Activated T-helper 17 cell treated with anti-CD3 and anti-CD28 coated beads, Interleukin-2, amount 50 U/mL, for 72 hours (primary cell): ENCODE measurements around the gene NECTIN2. TPM values are rescaled to one million over a fixed set of nuclear protein-coding genes. Genes with fewer than 3 reads are reported as not detected.
"Not testable (repeated sequence)": the region's sequence is repeated elsewhere in the genome, so short reads cannot be mapped to it uniquely, and the experiment has no call there.

Experiments
- ATAC-seq: fragments of 150-1000 bp; cut with Tn5 transposase; replicated peaks from 2 replicates; pipeline ENCODE4 v1.10.0; 2021; ENCODE audit warnings: mild to moderate bottlenecking, moderate library complexity
- H3K27ac Mint-ChIP-seq: one replicate; pipeline ENCODE4 v1.8.0; 2022; ENCODE audit warnings: mixed read lengths
- H3K27me3 Mint-ChIP-seq: one replicate; pipeline ENCODE4 v1.8.0; 2022; ENCODE audit warnings: mixed read lengths
- H3K36me3 Mint-ChIP-seq: one replicate; pipeline ENCODE4 v1.8.0; 2022; ENCODE audit warnings: low read depth, mild to moderate bottlenecking, mixed read lengths
- H3K4me1 Mint-ChIP-seq: one replicate; pipeline ENCODE4 v1.8.0; 2022; ENCODE audit warnings: mixed read lengths
- H3K4me3 Mint-ChIP-seq: one replicate; pipeline ENCODE4 v1.8.0; 2022; ENCODE audit warnings: mild to moderate bottlenecking, mixed read lengths
- H3K9me3 Mint-ChIP-seq: one replicate; pipeline ENCODE4 v1.8.0; 2022; ENCODE audit warnings: mixed read lengths
- total RNA-seq, 2 donors: library from RNA; stranded (reverse); gene quantifications; one replicate each; pipeline ENCODE4 v1.2.3, GENCODE V29; 2022

The NECTIN2 gene
- total RNA-seq, 2 donors from 2014 or later, result 0.45 to 0.64 TPM

DNA sequence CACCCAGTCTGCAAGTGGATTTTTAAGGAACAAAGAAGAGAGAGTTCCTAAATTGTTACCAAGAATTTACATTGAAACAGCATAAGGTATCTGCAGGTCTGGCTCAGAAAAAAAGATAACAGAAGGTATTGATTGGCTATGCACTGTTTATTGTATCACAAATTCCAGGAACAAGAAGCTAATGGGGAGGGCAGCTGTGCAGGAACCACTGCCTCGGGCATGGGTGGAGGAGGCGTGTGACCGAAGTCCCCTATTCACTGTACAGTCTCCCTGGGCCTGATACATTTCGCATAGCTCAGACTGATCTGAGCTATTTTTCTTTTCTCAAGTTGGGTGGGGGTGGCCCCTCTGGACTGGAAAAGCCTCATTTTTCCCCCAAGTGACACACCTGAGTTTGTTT lies 11.7 kb downstream of the NECTIN2 start:
- no peaks in the 10 kb centered on the region for H3K4me1 Mint-ChIP-seq
- H3K27me3 Mint-ChIP-seq, result no peaks in the 10 kb centered on the region
- no peak overlapping the region for H3K4me3 Mint-ChIP-seq
- no peaks in the 10 kb centered on the region for H3K36me3 Mint-ChIP-seq
- no peak overlapping the region for H3K27ac Mint-ChIP-seq
- H3K9me3 Mint-ChIP-seq, result no peaks in the 10 kb centered on the region
- no peak for ATAC-seq

DNA sequence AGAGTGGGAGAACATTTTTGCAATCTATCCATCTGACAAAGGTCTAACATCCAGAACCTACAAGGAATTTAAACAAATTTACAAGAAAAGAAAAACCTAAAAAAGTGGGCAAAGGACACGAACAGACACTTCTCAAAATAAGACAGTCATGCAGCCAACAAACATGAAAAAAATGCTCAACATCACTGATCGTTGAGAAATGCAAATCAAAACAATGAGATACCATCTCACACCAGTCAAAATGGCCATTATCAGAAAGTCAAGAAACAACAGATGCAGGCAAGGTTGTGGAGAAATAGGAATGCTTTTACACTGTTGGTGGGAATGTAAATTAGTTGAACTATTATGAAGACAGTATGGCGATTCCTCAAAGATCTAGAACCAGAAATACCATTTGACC lies 15.5 kb downstream of the NECTIN2 start:
- H3K27ac Mint-ChIP-seq, H3K27me3 Mint-ChIP-seq, H3K36me3 Mint-ChIP-seq, ATAC-seq, H3K4me3 Mint-ChIP-seq, H3K9me3 Mint-ChIP-seq, H3K4me1 Mint-ChIP-seq: not testable (repeated sequence)

DNA sequence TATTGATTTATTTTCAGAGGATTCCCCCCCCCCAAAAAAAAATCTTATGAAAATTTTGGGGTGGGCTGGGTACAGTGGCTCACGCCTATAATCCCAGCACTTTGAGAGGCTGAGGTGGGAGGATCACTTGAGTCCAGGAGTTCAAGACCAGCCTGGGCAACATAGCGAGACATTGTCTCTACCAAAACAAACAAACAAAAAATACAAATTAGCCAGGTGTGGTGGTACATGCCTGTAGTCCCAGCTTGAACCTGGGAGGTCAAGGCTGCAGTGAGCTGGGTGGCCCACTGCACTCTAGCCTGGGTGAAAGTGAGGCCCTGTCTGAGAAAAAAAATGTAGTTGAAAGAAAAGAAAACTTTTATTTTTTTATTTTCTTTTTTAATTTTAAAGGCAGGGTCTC lies 17.9 kb downstream of the NECTIN2 start:
- Mint-ChIP-seq H3K9me3 (no peaks in the 10 kb centered on the region), H3K36me3 (no peaks in the 10 kb centered on the region), H3K4me1 (no peaks in the 10 kb centered on the region), H3K4me3 (no peak overlapping the region), H3K27me3 (no peaks in the 10 kb centered on the region), H3K27ac (no peak overlapping the region)
- ATAC-seq, result no peak

DNA sequence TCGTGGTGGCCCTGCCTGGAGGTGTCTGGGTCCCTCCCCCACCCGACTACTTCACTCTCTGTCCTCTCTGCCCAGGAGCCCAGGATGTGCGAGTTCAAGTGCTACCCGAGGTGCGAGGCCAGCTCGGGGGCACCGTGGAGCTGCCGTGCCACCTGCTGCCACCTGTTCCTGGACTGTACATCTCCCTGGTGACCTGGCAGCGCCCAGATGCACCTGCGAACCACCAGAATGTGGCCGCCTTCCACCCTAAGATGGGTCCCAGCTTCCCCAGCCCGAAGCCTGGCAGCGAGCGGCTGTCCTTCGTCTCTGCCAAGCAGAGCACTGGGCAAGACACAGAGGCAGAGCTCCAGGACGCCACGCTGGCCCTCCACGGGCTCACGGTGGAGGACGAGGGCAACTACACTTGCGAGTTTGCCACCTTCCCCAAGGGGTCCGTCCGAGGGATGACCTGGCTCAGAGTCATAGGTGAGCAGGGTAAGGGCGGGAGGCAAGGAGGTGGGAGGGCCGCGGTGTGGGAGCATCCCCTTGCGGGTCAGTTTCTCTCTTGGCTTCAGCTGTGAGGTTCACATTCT lies 19.2 kb downstream of the NECTIN2 start:
- Mint-ChIP-seq H3K36me3 (no peaks in the 10 kb centered on the region), H3K27me3 (no peaks in the 10 kb centered on the region), H3K27ac (no peak overlapping the region), H3K9me3 (no peaks in the 10 kb centered on the region), H3K4me1 (no peaks in the 10 kb centered on the region), H3K4me3 (no peak overlapping the region)
- no peak for ATAC-seq

- ATAC-seq, result no peak
Measured at GRCh38 chr19:44866664-44867063, 20.6 kb downstream of the NECTIN2 start.

GRCh38 chr19:44867578-44867977 lies 21.5 kb downstream of the NECTIN2 start:
- no peaks in the 10 kb centered on the region for H3K4me1 Mint-ChIP-seq
- no peak overlapping the region for H3K4me3 Mint-ChIP-seq
- no peak overlapping the region for H3K27ac Mint-ChIP-seq
- no peaks in the 10 kb centered on the region for H3K27me3 Mint-ChIP-seq
- H3K9me3 Mint-ChIP-seq, result no peaks in the 10 kb centered on the region
- no peak for ATAC-seq
- no peaks in the 10 kb centered on the region for H3K36me3 Mint-ChIP-seq

More at GRCh38 chr19:44866664-44867063, 20.6 kb downstream of the NECTIN2 start:
- no peaks in the 10 kb centered on the region for H3K36me3 Mint-ChIP-seq
- H3K9me3 Mint-ChIP-seq, result no peaks in the 10 kb centered on the region
- H3K27ac Mint-ChIP-seq, result no peak overlapping the region
- no peaks in the 10 kb centered on the region for H3K27me3 Mint-ChIP-seq
- no peaks in the 10 kb centered on the region for H3K4me1 Mint-ChIP-seq
- H3K4me3 Mint-ChIP-seq, result no peak overlapping the region

DNA sequence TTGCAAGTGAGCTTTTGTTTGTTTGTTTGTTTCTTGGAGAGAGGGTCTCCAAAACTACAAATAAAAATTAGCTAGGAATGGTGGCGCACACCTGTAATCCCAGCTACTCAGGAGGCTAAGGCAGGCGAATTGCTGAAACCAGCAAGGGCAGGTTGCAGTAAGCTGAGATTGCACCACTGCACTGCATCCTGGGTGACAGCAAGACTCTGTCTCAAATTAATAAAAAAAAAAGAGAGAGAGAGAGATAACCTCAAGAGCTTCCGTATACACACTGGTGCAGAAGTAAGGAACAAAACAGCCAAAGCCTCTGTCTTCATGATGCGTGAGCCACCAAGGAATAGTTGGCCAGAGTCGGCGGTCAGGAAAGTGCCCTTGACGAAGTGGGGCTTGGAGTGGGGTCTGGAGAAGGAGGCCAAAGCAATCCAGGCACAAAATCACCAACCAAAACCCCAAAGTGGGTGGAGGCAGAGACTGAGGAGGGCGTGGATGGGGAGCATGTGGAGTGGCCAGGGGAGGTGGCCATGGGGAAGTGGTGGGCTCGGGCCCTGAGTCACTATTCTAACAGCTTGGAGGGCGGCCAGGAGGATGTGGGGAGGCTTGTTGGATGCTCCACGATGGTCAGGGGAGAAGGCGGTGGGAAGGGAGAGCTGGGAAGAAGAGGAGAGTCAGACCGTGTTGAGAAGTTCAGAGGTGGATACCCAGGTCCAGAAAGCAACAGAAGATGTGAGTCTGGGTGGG lies 23.8 kb downstream of the NECTIN2 start:
- ATAC-seq, result no peak
- no peaks in the 10 kb centered on the region for H3K27me3 Mint-ChIP-seq
- H3K27ac Mint-ChIP-seq, result peak overlapping the region; percentile 58
- H3K4me3 Mint-ChIP-seq, result no peak overlapping the region
- no peaks in the 10 kb centered on the region for H3K36me3 Mint-ChIP-seq
- H3K9me3 Mint-ChIP-seq, result no peaks in the 10 kb centered on the region
- H3K4me1 Mint-ChIP-seq, result no peaks in the 10 kb centered on the region

- no peaks in the 10 kb centered on the region for H3K27me3 Mint-ChIP-seq
- ATAC-seq, result no peak
- H3K36me3 Mint-ChIP-seq, result no peaks in the 10 kb centered on the region
- peaks cover 6% of the 10 kb centered on the region for H3K4me1 Mint-ChIP-seq
- H3K9me3 Mint-ChIP-seq, result no peaks in the 10 kb centered on the region
- no peak overlapping the region for H3K27ac Mint-ChIP-seq
- no peak overlapping the region for H3K4me3 Mint-ChIP-seq
Measured at GRCh38 chr19:44871809-44872208, 25.7 kb downstream of the NECTIN2 start.

DNA sequence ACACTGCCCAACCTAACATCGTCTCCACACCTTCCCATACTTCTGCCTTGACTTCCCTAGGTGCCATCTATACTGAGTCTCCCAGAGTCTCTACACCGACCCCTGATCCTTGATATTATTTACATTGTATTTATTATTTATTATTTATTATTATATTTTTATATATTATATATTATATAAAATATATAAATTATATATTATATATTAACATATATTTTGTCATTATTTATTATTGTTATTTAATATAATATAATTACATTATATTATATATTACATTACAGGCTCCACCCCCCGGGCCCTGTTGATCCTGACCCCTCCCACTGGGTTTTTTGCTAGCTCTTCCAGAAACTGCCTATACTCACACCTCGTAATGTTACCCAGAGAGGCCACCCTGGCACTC lies 26.6 kb downstream of the NECTIN2 start:
- no peak overlapping the region for H3K4me3 Mint-ChIP-seq
- H3K27ac Mint-ChIP-seq, result no peak overlapping the region

DNA sequence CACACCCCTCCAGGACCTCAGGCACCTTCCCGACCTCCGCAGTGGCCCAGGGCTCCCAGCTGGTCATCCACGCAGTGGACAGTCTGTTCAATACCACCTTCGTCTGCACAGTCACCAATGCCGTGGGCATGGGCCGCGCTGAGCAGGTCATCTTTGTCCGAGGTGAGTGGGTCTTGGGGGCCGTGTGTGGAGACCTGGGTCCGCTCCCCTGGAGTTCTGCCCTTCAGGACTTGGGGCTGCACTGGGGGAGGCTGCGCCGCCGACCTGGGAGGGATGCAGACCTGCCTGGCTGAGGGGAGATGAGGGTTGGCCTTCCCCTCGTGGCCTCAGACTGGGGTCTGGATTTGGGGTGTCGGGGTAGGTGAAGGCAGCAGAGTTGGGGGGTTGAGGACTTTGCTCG lies 28.2 kb downstream of the NECTIN2 start:
- Mint-ChIP-seq H3K27ac (no peak overlapping the region), H3K9me3 (no peaks in the 10 kb centered on the region), H3K27me3 (no peaks in the 10 kb centered on the region), H3K36me3 (no peaks in the 10 kb centered on the region), H3K4me1 (peaks cover 11% of the 10 kb centered on the region), H3K4me3 (no peak overlapping the region)
- no peak for ATAC-seq

More for the DNA sequence above, 26.6 kb downstream of the NECTIN2 start:
- no peaks in the 10 kb centered on the region for H3K36me3 Mint-ChIP-seq
- no peaks in the 10 kb centered on the region for H3K9me3 Mint-ChIP-seq
- no peaks in the 10 kb centered on the region for H3K27me3 Mint-ChIP-seq
- ATAC-seq, result no peak
- peaks cover 11% of the 10 kb centered on the region for H3K4me1 Mint-ChIP-seq

- no peaks in the 10 kb centered on the region for H3K9me3 Mint-ChIP-seq
- H3K4me1 Mint-ChIP-seq, result peaks cover 11% of the 10 kb centered on the region
- no peaks in the 10 kb centered on the region for H3K36me3 Mint-ChIP-seq
- no peaks in the 10 kb centered on the region for H3K27me3 Mint-ChIP-seq
- H3K27ac Mint-ChIP-seq, result peak overlapping the region; percentile 30
- no peak for ATAC-seq
- H3K4me3 Mint-ChIP-seq, result no peak overlapping the region
Measured at GRCh38 chr19:44875666-44876451, 29.8 kb downstream of the NECTIN2 start.

GRCh38 chr19:44876930-44877535 lies 30.9 kb downstream of the NECTIN2 start:
- H3K9me3 Mint-ChIP-seq, result no peaks in the 10 kb centered on the region
- no peak for ATAC-seq
- H3K36me3 Mint-ChIP-seq, result no peaks in the 10 kb centered on the region
- peak overlapping the region; percentile 30 for H3K27ac Mint-ChIP-seq
- peaks cover 11% of the 10 kb centered on the region for H3K4me1 Mint-ChIP-seq
- no peaks in the 10 kb centered on the region for H3K27me3 Mint-ChIP-seq
- no peak overlapping the region for H3K4me3 Mint-ChIP-seq

DNA sequence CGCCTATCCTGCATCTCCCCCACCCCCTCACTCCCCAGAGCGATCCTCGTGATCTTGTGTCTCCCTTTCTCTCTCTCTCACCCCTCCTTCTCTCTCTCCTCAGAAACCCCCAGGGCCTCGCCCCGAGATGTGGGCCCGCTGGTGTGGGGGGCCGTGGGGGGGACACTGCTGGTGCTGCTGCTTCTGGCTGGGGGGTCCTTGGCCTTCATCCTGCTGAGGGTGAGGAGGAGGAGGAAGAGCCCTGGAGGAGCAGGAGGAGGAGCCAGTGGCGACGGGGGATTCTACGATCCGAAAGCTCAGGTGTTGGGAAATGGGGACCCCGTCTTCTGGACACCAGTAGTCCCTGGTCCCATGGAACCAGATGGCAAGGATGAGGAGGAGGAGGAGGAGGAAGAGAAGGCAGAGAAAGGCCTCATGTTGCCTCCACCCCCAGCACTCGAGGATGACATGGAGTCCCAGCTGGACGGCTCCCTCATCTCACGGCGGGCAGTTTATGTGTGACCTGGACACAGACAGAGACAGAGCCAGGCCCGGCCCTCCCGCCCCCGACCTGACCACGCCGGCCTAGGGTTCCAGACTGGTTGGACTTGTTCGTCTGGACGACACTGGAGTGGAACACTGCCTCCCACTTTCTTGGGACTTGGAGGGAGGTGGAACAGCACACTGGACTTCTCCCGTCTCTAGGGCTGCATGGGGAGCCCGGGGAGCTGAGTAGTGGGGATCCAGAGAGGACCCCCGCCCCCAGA lies 32.2 kb downstream of the NECTIN2 start:
- H3K4me1 Mint-ChIP-seq, result peaks cover 11% of the 10 kb centered on the region
- no peak overlapping the region for H3K27ac Mint-ChIP-seq
- no peaks in the 10 kb centered on the region for H3K9me3 Mint-ChIP-seq
- ATAC-seq, result no peak
- H3K27me3 Mint-ChIP-seq, result no peaks in the 10 kb centered on the region
- no peaks in the 10 kb centered on the region for H3K36me3 Mint-ChIP-seq
- no peak overlapping the region for H3K4me3 Mint-ChIP-seq
